HUES48 (cell line): ENCODE data around the gene C15orf62.

ENCODE experiments used
- H3K27ac ChIP-seq: one replicate; pipeline ENCODE4 v1.7.0; 2013; ENCODE audit warnings: low read depth, low read length, inconsistent platforms
- H3K27me3 ChIP-seq: 2 replicates; pipeline ENCODE4 v1.6.1; 2013; ENCODE audit warnings: mild to moderate bottlenecking, low read length; ENCODE audit not compliant: control insufficient read depth, insufficient read depth
- H3K36me3 ChIP-seq: 2 replicates; pipeline ENCODE4 v1.6.1; 2013; ENCODE audit warnings: low read length; ENCODE audit not compliant: control insufficient read depth, insufficient read depth
- H3K4me1 ChIP-seq: 2 replicates; pipeline ENCODE4 v1.6.1; 2013; ENCODE audit warnings: mild to moderate bottlenecking, low read length; ENCODE audit not compliant: control insufficient read depth, insufficient read depth
- H3K4me3 ChIP-seq: 2 replicates; pipeline ENCODE4 v1.5.1; 2013; ENCODE audit warnings: mild to moderate bottlenecking, low read depth, low read length
- H3K9ac ChIP-seq: 2 replicates; pipeline ENCODE4 v1.6.1; 2013; ENCODE audit warnings: mild to moderate bottlenecking, low read depth, low read length, moderate library complexity
- H3K9me3 ChIP-seq: 2 replicates; pipeline ENCODE4 v1.6.1; 2013; ENCODE audit warnings: low read length; ENCODE audit not compliant: control insufficient read depth, insufficient read depth

The C15orf62 gene

DNA sequence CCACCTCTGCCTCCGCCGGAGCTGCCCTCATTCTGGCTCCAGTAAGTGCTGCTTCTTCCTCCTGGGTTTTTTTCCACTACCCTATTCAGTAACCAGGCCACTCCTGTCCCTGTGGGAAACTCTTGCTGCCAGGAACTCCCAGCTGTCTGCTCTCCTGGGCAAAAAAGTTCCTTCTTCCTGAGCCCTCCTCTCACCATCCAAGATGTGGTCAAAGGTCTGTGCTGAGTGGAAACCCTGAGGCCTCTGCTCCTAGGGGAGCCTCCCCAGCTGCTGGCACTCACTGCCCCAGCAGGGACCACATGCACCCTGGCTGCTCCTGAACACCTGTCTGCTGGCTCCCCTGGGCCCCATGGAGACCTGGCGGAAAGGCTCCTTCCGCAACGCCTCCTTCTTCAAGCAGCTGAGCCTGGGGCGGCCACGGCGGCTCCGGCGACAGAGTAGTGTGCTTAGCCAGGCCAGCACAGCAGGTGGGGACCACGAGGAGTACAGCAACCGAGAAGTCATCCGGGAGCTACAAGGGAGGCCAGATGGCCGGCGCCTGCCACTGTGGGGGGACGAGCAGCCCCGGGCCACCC, 454 bp downstream of the C15orf62 start:
- Histone ChIP-seq H3K9ac (no peak overlapping the region), H3K27ac (no peak overlapping the region), H3K27me3 (no peaks in the 10 kb centered on the region), H3K4me1 (peaks cover 21% of the 10 kb centered on the region), H3K36me3 (peaks cover 34% of the 10 kb centered on the region), H3K9me3 (no peaks in the 10 kb centered on the region), H3K4me3 (no peak overlapping the region)

DNA sequence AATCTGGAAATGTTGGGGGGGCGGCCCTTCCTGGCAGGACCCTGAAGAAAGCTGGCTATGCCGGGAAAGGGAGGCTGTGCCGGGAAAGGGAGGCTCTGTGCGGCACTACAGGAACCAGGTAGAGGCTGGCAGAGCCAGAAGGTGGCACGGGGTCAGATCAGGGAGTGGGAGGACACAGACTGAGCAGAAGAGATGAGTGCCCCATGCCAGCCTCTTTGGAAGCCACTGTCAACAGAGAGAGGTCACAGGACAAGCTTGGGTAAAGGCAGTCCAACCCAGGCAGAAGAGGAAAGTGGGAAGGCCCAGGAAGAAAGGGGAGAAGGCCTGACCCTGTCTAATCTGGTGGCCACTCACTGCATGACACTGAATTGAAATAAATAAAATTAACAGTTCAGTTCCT, 1.5 kb downstream of the C15orf62 start:
- H3K4me1 ChIP-seq, result peaks cover 12% of the 10 kb centered on the region
- no peak overlapping the region for H3K27ac ChIP-seq

DNA sequence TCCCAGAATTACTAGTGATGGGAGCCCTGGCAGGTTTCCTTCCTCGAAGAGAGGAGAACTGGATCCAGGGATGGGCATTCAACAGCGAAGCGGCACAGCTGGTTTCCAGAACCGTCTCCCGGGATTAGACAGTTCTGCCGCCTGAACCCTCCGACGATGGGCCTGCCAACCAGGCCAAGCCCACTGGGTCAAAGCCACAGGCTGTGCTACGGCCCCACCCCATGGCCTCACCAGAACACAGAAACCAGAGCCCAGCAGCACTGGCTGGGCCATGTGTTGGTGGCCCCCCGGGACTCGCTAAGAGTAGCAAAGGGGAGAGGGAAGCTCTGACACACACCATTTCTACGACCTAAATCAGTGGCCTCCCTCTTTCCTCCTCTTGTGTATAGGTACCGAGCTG, 2.2 kb downstream of the C15orf62 start:
- Histone ChIP-seq H3K9ac (no peak overlapping the region), H3K36me3 (peaks cover 50% of the 10 kb centered on the region)

More for the DNA sequence above, 1.5 kb downstream of the C15orf62 start:
- Histone ChIP-seq H3K4me3 (no peak overlapping the region), H3K9me3 (no peaks in the 10 kb centered on the region), H3K9ac (no peak overlapping the region), H3K36me3 (peaks cover 43% of the 10 kb centered on the region), H3K27me3 (no peaks in the 10 kb centered on the region)

DNA sequence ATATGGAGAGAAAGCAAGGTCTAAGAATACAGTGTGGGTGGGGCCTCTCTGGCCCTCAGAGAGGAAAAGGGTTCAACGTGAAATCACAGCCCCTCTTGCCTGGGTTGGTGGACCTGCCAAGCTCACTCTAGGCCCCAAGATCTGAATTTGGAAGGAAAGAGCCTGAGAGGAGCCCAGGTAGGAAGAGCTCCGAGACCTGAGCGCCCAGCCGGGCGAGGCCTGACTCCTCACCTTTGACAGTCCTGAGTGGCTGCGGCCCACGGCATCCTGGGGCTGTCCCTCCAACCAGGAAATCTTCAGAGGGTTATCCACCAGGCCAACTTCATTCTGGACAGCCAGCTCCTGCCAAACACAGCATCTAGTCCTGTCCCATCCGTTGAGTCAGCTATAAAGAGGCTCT, 3.7 kb downstream of the C15orf62 start:
- H3K36me3 ChIP-seq, result peaks cover 55% of the 10 kb centered on the region
- no peaks in the 10 kb centered on the region for H3K9me3 ChIP-seq
- H3K27ac ChIP-seq, result no peak overlapping the region
- H3K27me3 ChIP-seq, result no peaks in the 10 kb centered on the region
- H3K4me3 ChIP-seq, result no peak overlapping the region
- H3K9ac ChIP-seq, result no peak overlapping the region
- H3K4me1 ChIP-seq, result no peaks in the 10 kb centered on the region

More for the DNA sequence above, 2.2 kb downstream of the C15orf62 start:
- no peak overlapping the region for H3K27ac ChIP-seq
- no peaks in the 10 kb centered on the region for H3K9me3 ChIP-seq
- H3K4me1 ChIP-seq, result peaks cover 5% of the 10 kb centered on the region
- no peak overlapping the region for H3K4me3 ChIP-seq
- H3K27me3 ChIP-seq, result no peaks in the 10 kb centered on the region

DNA sequence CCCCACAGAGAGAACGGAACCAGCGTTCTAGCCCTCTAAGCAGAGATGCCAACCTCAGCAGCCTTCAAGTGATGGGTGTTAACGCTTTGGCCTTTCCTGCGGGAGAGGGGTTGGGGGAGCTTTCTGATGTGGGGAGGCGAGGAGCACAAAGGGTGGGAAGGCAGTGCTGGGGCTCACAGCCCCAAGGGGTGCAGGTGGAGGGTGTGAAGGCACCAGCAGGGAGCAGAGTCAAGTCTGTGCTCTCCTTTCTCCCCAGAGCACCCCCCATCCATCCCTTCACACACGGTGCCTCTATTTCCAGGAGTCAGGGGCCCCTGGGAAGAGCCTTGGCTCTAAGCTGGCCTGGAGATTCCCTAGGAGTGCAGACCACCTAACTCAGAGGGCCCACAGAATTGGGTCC, 4.1 kb downstream of the C15orf62 start:
- Histone ChIP-seq H3K27ac (no peak overlapping the region), H3K4me1 (no peaks in the 10 kb centered on the region), H3K27me3 (no peaks in the 10 kb centered on the region), H3K9me3 (no peaks in the 10 kb centered on the region), H3K36me3 (peaks cover 60% of the 10 kb centered on the region), H3K9ac (no peak overlapping the region), H3K4me3 (no peak overlapping the region)

DNA sequence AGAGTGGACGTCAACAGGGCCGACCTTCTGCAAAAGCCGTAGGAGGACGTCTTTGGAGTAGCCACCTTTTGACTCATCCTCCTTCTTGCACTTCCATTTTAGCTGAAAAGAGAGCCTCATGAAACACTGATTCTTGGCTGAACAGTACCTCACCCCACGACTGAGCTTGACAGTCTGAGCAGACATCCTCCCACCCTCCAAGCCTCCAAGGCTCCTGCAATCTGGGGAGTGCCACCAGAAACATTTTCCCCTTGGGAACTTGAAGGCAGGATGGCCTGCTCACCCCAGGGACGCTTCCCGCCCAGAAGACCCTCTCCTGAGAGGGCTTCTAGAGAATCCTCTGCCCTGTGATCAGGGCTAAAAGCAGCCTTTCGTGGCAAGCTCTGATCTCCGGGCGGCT, 5.2 kb downstream of the C15orf62 start:
- Histone ChIP-seq H3K27ac (no peak overlapping the region), H3K4me1 (no peaks in the 10 kb centered on the region), H3K9ac (no peak overlapping the region), H3K9me3 (no peaks in the 10 kb centered on the region), H3K27me3 (no peaks in the 10 kb centered on the region), H3K4me3 (no peak overlapping the region), H3K36me3 (peaks cover 67% of the 10 kb centered on the region)

DNA sequence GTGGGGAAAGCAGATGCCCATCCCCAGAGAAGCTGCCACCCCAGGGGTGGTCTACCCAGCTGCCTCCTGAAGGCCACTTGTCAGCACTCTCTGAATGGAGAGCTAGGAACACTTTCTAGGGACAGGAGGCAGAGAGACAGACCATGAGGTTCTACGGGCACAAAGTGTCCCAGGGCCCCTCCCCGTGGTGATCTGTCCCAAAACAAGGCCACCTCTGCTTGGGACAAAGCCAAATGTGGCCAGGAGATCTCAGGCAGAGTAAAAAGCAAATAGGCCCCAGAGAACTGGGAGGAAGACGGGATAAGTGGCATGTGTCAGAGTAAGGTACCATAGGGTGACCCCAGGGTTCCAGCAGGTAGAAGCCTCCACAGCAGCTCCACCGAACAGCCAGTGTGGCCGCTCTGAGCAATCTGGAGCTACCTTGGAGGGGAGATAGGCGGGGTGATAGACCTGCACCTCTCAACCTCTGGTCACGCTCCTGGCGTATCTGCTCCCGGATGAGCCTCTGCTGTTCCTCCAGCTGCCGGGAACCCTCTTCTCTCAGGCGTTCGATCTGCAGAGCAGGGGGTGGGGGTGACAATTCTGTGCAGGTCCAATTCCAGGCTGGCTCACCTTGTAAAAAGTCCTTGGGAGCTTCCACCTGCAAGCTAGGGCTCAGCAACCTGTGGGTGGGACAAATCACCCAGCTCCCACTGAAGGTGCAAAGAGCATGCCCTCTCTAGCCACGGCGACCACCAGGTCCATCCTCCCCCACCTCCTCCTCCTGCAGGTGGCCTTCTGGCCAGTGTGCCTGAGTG, 6.2 kb downstream of the C15orf62 start:
- Histone ChIP-seq H3K36me3 (peaks cover 67% of the 10 kb centered on the region), H3K9ac (no peak overlapping the region), H3K27ac (no peak overlapping the region), H3K4me1 (no peaks in the 10 kb centered on the region), H3K4me3 (no peak overlapping the region), H3K9me3 (no peaks in the 10 kb centered on the region), H3K27me3 (no peaks in the 10 kb centered on the region)

DNA sequence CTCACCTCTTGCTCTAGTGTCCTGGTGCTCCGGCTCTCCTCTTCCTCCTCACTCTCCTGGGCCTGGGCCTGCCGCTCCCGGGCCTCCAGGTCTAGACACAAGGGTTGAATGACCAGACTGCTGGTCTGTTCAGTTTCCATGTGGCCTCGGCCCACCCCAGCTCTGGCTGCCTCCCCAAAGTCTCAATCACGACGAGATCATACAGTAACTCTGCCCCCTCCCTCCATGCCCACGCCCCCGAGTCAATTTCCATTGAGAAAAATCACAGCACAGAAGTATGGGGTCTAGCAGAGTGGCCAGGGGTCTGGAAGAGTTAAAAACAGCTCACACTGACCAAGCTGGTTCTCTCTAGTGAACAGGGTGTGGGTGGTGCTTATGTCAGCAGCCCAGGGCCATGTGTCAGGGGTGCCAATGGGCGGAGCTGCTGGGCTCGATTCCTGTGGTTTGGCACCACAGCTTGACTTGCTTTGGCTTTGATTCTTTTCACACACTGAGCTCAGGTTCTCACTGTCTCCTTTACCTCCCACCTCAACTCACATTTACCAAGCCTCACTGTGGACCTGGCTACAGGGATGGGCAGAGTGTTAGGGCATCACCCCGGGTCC, 6.9 kb downstream of the C15orf62 start:
- H3K9me3 ChIP-seq, result no peaks in the 10 kb centered on the region
- no peak overlapping the region for H3K27ac ChIP-seq
- no peak overlapping the region for H3K9ac ChIP-seq
- H3K4me1 ChIP-seq, result no peaks in the 10 kb centered on the region
- no peaks in the 10 kb centered on the region for H3K27me3 ChIP-seq
- H3K36me3 ChIP-seq, result peaks cover 67% of the 10 kb centered on the region
- no peak overlapping the region for H3K4me3 ChIP-seq

DNA sequence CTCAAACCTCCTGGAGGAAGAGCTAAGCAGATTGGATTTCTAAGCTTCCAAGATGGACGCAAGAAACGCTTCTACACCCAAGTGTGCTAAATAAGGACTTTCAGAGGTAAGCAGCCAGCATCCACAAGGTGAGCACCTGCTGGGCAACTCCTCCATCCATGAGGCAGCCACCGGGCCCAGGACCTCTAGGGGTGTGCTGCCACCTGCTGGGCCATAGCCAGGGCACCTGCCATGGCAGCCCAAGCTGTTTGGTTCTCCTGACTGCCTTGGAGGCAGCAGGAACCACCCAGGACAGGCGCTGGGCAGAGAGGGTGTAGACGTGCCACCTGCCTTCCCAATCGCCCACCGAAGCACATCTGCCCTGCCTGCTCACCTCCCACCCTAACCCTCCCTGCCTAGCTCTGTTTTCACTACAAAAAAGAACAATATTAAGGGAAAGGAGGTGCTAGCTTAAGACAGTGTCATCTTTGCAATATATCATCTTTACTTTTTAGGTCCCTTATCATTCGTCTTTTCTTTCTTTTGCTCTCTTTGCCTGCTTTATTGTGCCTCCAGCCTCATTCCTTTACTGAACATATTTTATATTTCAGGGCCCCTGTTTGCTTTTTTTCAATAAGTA, 12.9 kb downstream of the C15orf62 start:
- Histone ChIP-seq H3K27me3 (no peaks in the 10 kb centered on the region), H3K9me3 (no peaks in the 10 kb centered on the region), H3K4me3 (no peak overlapping the region), H3K9ac (no peak overlapping the region), H3K4me1 (peaks cover 27% of the 10 kb centered on the region), H3K36me3 (peaks cover 18% of the 10 kb centered on the region), H3K27ac (no peak overlapping the region)

DNA sequence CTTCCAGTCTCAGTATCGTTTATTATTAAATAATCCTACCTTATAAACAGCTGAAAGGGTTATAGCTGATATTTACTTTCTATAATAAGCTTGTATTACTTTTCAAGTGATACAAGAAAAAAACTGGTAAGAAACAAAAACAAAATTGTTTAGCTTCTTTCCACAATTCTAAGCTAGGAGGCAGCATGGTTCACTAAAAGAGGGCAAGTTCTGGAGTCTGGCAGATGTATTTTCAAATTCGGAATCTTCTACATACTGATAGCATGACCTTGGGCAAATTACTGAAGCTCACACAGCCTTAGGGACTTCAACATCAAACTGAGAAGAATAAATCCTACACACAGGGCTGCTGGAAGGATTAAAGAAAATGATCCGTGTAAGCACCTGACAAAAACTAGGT, 15.4 kb downstream of the C15orf62 start:
- Histone ChIP-seq H3K4me1 (peaks cover 40% of the 10 kb centered on the region), H3K27me3 (no peaks in the 10 kb centered on the region), H3K27ac (no peak overlapping the region), H3K9ac (no peak overlapping the region), H3K36me3 (no peaks in the 10 kb centered on the region), H3K4me3 (no peak overlapping the region), H3K9me3 (no peaks in the 10 kb centered on the region)

DNA sequence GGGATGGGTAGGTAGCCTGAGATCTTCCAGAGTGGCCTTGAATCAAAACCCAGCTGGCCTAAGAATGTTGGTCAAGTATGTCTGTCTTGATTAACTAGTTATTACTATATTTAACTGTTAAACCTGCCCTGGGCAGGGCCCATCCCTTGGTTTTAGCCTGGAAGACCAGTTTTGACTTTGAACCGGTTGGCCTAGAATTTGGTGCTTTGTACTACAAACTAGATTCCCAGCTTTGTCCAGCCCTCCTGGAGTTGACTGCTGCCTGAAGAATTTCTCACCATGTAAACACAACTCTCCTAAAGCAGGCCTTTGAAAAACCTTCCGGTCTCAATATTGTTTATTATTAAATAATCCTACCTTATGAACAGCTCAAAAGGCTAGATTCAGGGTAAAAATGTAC, 16.0 kb downstream of the C15orf62 start:
- no peaks in the 10 kb centered on the region for H3K9me3 ChIP-seq

More for the DNA sequence above, 16.0 kb downstream of the C15orf62 start:
- Histone ChIP-seq H3K4me1 (peaks cover 44% of the 10 kb centered on the region), H3K27ac (no peak overlapping the region), H3K36me3 (peaks cover 4% of the 10 kb centered on the region; the same call in 1 of the 2 replicates), H3K9ac (no peak overlapping the region), H3K4me3 (no peak overlapping the region), H3K27me3 (no peaks in the 10 kb centered on the region)
